ENCODE data around the gene INPP5E. TPM values are rescaled to one million over a fixed set of nuclear protein-coding genes. Genes with fewer than 3 reads are reported as not detected.

Gene INPP5E
- total and polyA plus RNA-seq, 2 donors: 3.9 to 17.5 TPM

- Histone ChIP-seq H3K27me3 (ENCODE audit: control insufficient read depth in 2 of 2, insufficient read depth in 1 of 2, low read length in 1 of 2) (peaks cover 0 to 10% of the 10 kb centered on the region in 2 donors), H3K4me3 (ENCODE audit: low read length in 2 of 2) (no peak overlapping the region), H3K9me3 (ENCODE audit: control insufficient read depth in 2 of 2, insufficient read depth in 1 of 2, low read length in 1 of 2) (no peaks in the 10 kb centered on the region), H3K4me1 (ENCODE audit: control insufficient read depth in 2 of 2, insufficient read depth in 2 of 2, low read length in 2 of 2) (peaks cover 14 to 19% of the 10 kb centered on the region in 2 donors), H3K36me3 (ENCODE audit: control insufficient read depth in 2 of 2, insufficient read depth in 2 of 2, low read length in 1 of 2) (peaks cover 30 to 53% of the 10 kb centered on the region in 2 donors), H3K27ac (ENCODE audit: low read depth in 1 of 2, low read length in 1 of 2) (no peak overlapping the region)
- no peak for DNase-seq (ENCODE audit: low read depth in 6 of 9, low spot score in 9 of 9)
- 98% methylated on average over 37 of the region's 37 CpGs for WGBS
Observed at GRCh38 chr9:136433849-136434579, 5.6 kb downstream of the INPP5E start.

- WGBS: 98% methylated on average over 36 of the region's 36 CpGs
- Histone ChIP-seq H3K36me3 (ENCODE audit: control insufficient read depth in 2 of 2, insufficient read depth in 2 of 2, low read length in 1 of 2) (peaks cover 35 to 56% of the 10 kb centered on the region in 2 donors), H3K4me3 (ENCODE audit: low read length in 2 of 2) (no peak overlapping the region), H3K27ac (ENCODE audit: low read depth in 1 of 2, low read length in 1 of 2) (no peak overlapping the region), H3K9me3 (ENCODE audit: control insufficient read depth in 2 of 2, insufficient read depth in 1 of 2, low read length in 1 of 2) (no peaks in the 10 kb centered on the region), H3K27me3 (ENCODE audit: control insufficient read depth in 2 of 2, insufficient read depth in 1 of 2, low read length in 1 of 2) (peaks cover 0 to 2% of the 10 kb centered on the region in 2 donors), H3K4me1 (ENCODE audit: control insufficient read depth in 2 of 2, insufficient read depth in 2 of 2, low read length in 2 of 2) (peaks cover 11 to 13% of the 10 kb centered on the region in 2 donors)
- no peak for DNase-seq (ENCODE audit: low read depth in 6 of 9, low spot score in 9 of 9)
Observed at GRCh38 chr9:136433043-136433715, 6.5 kb downstream of the INPP5E start.

GRCh38 chr9:136432591-136432990 lies 7.1 kb downstream of the INPP5E start:
- no peak for DNase-seq (ENCODE audit: low read depth in 6 of 9, low spot score in 9 of 9)
- Histone ChIP-seq H3K36me3 (ENCODE audit: control insufficient read depth in 2 of 2, insufficient read depth in 2 of 2, low read length in 1 of 2) (peaks cover 35 to 56% of the 10 kb centered on the region in 2 donors), H3K27me3 (ENCODE audit: control insufficient read depth in 2 of 2, insufficient read depth in 1 of 2, low read length in 1 of 2) (no peaks in the 10 kb centered on the region), H3K4me3 (ENCODE audit: low read length in 2 of 2) (no peak overlapping the region), H3K27ac (ENCODE audit: low read depth in 1 of 2, low read length in 1 of 2) (no peak overlapping the region), H3K9me3 (ENCODE audit: control insufficient read depth in 2 of 2, insufficient read depth in 1 of 2, low read length in 1 of 2) (no peaks in the 10 kb centered on the region), H3K4me1 (ENCODE audit: control insufficient read depth in 2 of 2, insufficient read depth in 2 of 2, low read length in 2 of 2) (peaks cover 6 to 8% of the 10 kb centered on the region in 2 donors)
- 98% methylated on average over 26 of the region's 26 CpGs for WGBS

GRCh38 chr9:136431782-136432350 lies 7.8 kb downstream of the INPP5E start:
- DNase-seq (ENCODE audit: low read depth in 6 of 9, low spot score in 9 of 9): no peak
- no peaks in the 10 kb centered on the region for H3K9me3 ChIP-seq (ENCODE audit: control insufficient read depth in 2 of 2, insufficient read depth in 1 of 2, low read length in 1 of 2)
- no peak overlapping the region for H3K4me3 ChIP-seq (ENCODE audit: low read length in 2 of 2)
- WGBS: 98% methylated on average over 36 of the region's 36 CpGs
- H3K36me3 ChIP-seq (ENCODE audit: control insufficient read depth in 2 of 2, insufficient read depth in 2 of 2, low read length in 1 of 2): peaks cover 39 to 56% of the 10 kb centered on the region in 2 donors
- H3K27me3 ChIP-seq (ENCODE audit: control insufficient read depth in 2 of 2, insufficient read depth in 1 of 2, low read length in 1 of 2): no peaks in the 10 kb centered on the region
- peaks cover 0 to under 1% of the 10 kb centered on the region in 2 donors for H3K4me1 ChIP-seq (ENCODE audit: control insufficient read depth in 2 of 2, insufficient read depth in 2 of 2, low read length in 2 of 2)
- H3K27ac ChIP-seq (ENCODE audit: low read depth in 1 of 2, low read length in 1 of 2): no peak overlapping the region

GRCh38 chr9:136430588-136431234 lies 8.9 kb downstream of the INPP5E start:
- no peak overlapping the region for H3K4me3 ChIP-seq (ENCODE audit: low read length in 2 of 2)
- H3K9me3 ChIP-seq (ENCODE audit: control insufficient read depth in 2 of 2, insufficient read depth in 1 of 2, low read length in 1 of 2): no peaks in the 10 kb centered on the region
- H3K36me3 ChIP-seq (ENCODE audit: control insufficient read depth in 2 of 2, insufficient read depth in 2 of 2, low read length in 1 of 2): peaks cover 33 to 52% of the 10 kb centered on the region in 2 donors
- DNase-seq (ENCODE audit: low read depth in 6 of 9, low spot score in 9 of 9): no peak
- H3K4me1 ChIP-seq (ENCODE audit: control insufficient read depth in 2 of 2, insufficient read depth in 2 of 2, low read length in 2 of 2): no peaks in the 10 kb centered on the region
- 98% methylated on average over 29 of the region's 29 CpGs for WGBS
- H3K27ac ChIP-seq (ENCODE audit: low read depth in 1 of 2, low read length in 1 of 2): no peak overlapping the region
- H3K27me3 ChIP-seq (ENCODE audit: control insufficient read depth in 2 of 2, insufficient read depth in 1 of 2, low read length in 1 of 2): no peaks in the 10 kb centered on the region

- no peak overlapping the region for H3K27ac ChIP-seq (ENCODE audit: low read depth in 1 of 2, low read length in 1 of 2)
Observed at GRCh38 chr9:136429683-136430491, 9.8 kb downstream of the INPP5E start.

GRCh38 chr9:136429075-136429628 lies 10.5 kb downstream of the INPP5E start:
- no peak overlapping the region for H3K4me3 ChIP-seq (ENCODE audit: low read length in 2 of 2)
- H3K27ac ChIP-seq (ENCODE audit: low read depth in 1 of 2, low read length in 1 of 2): no peak overlapping the region
- DNase-seq (ENCODE audit: low read depth in 6 of 9, low spot score in 9 of 9): no peak
- no peaks in the 10 kb centered on the region for H3K27me3 ChIP-seq (ENCODE audit: control insufficient read depth in 2 of 2, insufficient read depth in 1 of 2, low read length in 1 of 2)
- whole genome bisulfite sequencing: 97% methylated on average over 21 of the region's 21 CpGs
- peaks cover 35 to 59% of the 10 kb centered on the region in 2 donors for H3K36me3 ChIP-seq (ENCODE audit: control insufficient read depth in 2 of 2, insufficient read depth in 2 of 2, low read length in 1 of 2)
- no peaks in the 10 kb centered on the region for H3K9me3 ChIP-seq (ENCODE audit: control insufficient read depth in 2 of 2, insufficient read depth in 1 of 2, low read length in 1 of 2)
- no peaks in the 10 kb centered on the region for H3K4me1 ChIP-seq (ENCODE audit: control insufficient read depth in 2 of 2, insufficient read depth in 2 of 2, low read length in 2 of 2)

More at GRCh38 chr9:136429683-136430491, 9.8 kb downstream of the INPP5E start:
- Histone ChIP-seq H3K36me3 (ENCODE audit: control insufficient read depth in 2 of 2, insufficient read depth in 2 of 2, low read length in 1 of 2) (peaks cover 35 to 54% of the 10 kb centered on the region in 2 donors), H3K4me3 (ENCODE audit: low read length in 2 of 2) (no peak overlapping the region), H3K27me3 (ENCODE audit: control insufficient read depth in 2 of 2, insufficient read depth in 1 of 2, low read length in 1 of 2) (no peaks in the 10 kb centered on the region), H3K4me1 (ENCODE audit: control insufficient read depth in 2 of 2, insufficient read depth in 2 of 2, low read length in 2 of 2) (no peaks in the 10 kb centered on the region), H3K9me3 (ENCODE audit: control insufficient read depth in 2 of 2, insufficient read depth in 1 of 2, low read length in 1 of 2) (no peaks in the 10 kb centered on the region)
- DNase-seq (ENCODE audit: low read depth in 6 of 9, low spot score in 9 of 9): no peak
- WGBS: 97% methylated on average over 32 of the region's 32 CpGs

GRCh38 chr9:136426787-136427186 lies 12.9 kb downstream of the INPP5E start:
- DNase-seq (ENCODE audit: low read depth in 6 of 9, low spot score in 9 of 9): no peak
- Histone ChIP-seq H3K4me3 (ENCODE audit: low read length in 2 of 2) (no peak overlapping the region), H3K4me1 (ENCODE audit: control insufficient read depth in 2 of 2, insufficient read depth in 2 of 2, low read length in 2 of 2) (no peaks in the 10 kb centered on the region), H3K27me3 (ENCODE audit: control insufficient read depth in 2 of 2, insufficient read depth in 1 of 2, low read length in 1 of 2) (no peaks in the 10 kb centered on the region), H3K36me3 (ENCODE audit: control insufficient read depth in 2 of 2, insufficient read depth in 2 of 2, low read length in 1 of 2) (peaks cover 52 to 61% of the 10 kb centered on the region in 2 donors), H3K9me3 (ENCODE audit: control insufficient read depth in 2 of 2, insufficient read depth in 1 of 2, low read length in 1 of 2) (no peaks in the 10 kb centered on the region), H3K27ac (ENCODE audit: low read depth in 1 of 2, low read length in 1 of 2) (no peak overlapping the region)
- 92% methylated on average over 12 of the region's 12 CpGs for WGBS
